Erythroblast (primary cell): ENCODE data around the gene MTARC2.

Experiments
- GATA1 ChIP-seq: IDR thresholded peaks from 2 replicates; pipeline ENCODE4 v1.6.1; 2011; ENCODE audit warnings: low read depth, mild to moderate bottlenecking, control low read depth, low read length, moderate library complexity
- POLR2A ChIP-seq: IDR thresholded peaks from 2 replicates; pipeline ENCODE4 v1.6.1; 2011; ENCODE audit warnings: mild to moderate bottlenecking, low read length

GRCh38 chr1:220824031-220824989 lies 76.2 kb downstream of the MTARC2 start:
- TF ChIP-seq POLR2A (no peak), GATA1 (no peak)
